ENCODE results near the gene SEL1L. TPM values are rescaled to one million over a fixed set of nuclear protein-coding genes. Genes with fewer than 3 reads are reported as not detected.
A peak's percentile ranks its signal among the peaks of the same experiment; 100 is the strongest.

The SEL1L gene
- total and polyA plus RNA-seq, 2 of the 13 experiments (the other 11 are each of a cell fraction or from before 2014, with no cell fraction given), result 15.3 to 61.0 TPM

GRCh38 chr14:81464253-81465002 lies 69.2 kb downstream of the SEL1L start:
- POLR2A ChIA-PET, result interaction anchor here (1.0 kb wide), 1 partner anchor 246 kb away, joined by 4 read pairs; no protein-coding TSS in a partner anchor
- ATAC-seq (0 out of 3 replicates have a peak, but pooled peaks have one; percentile 18), FAIRE-seq (peak; percentile 91), DNase-seq (ENCODE audit: low spot score) (peak; percentile 53)
- H3K36me3 ChIP-seq (replicated peaks in 1 of 2; ENCODE audit: control insufficient read depth in 1 of 2, insufficient read depth in 2 of 2, low read length in 2 of 2), result no peaks in the 10 kb centered on the region
- peak overlapping the region; percentile 66 for H3K9ac ChIP-seq (ENCODE audit: insufficient read depth, low read depth, low read length)
- no peaks in the 10 kb centered on the region for H3K27me3 ChIP-seq (ENCODE audit: control insufficient read depth in 1 of 2, insufficient read depth in 2 of 2, low read length in 2 of 2)
- H3K9me3 ChIP-seq (ENCODE audit: low read length), result no peaks in the 10 kb centered on the region
- peak overlapping the region; percentile 94 for H2AFZ ChIP-seq (ENCODE audit: low read length)
- in situ Hi-C loops (cut with HindIII; ENCODE audit: extremely low pct_ligation_motif_present, low pct_unique_long_range_greater_than_20kb) (loop anchor here (10.0 kb wide), 1 partner anchor 470 kb away; no protein-coding TSS in a partner anchor), intact Hi-C loops (cut with micrococcal nuclease; ENCODE audit: unreplicated experiment) (loop anchor here (1.0 to 2.0 kb wide), 3 partner anchors 195 to 468 kb away; no protein-coding TSS in a partner anchor)
- no peaks in the 10 kb centered on the region for H4K20me1 ChIP-seq (ENCODE audit: insufficient read depth, low read length)
- H3K4me3 ChIP-seq (replicated peaks in 1 of 3; ENCODE audit: insufficient read depth in 1 of 3, low read depth in 2 of 3, low read length in 3 of 3), result peak overlapping the region; percentile 63 to 71 (median 65); a peak in 5 of 6 replicates
- H3K27ac ChIP-seq (ENCODE audit: extremely low read length, insufficient read depth, low read length), result no peak overlapping the region
- H3K79me2 ChIP-seq (ENCODE audit: insufficient read depth, low read length), result no peaks in the 10 kb centered on the region
- WGBS (ENCODE audit: low lambda C conversion rate), result 14% methylated on average over 15 of the region's 15 CpGs
- peak overlapping the region; percentile 78 for H3K4me2 ChIP-seq (ENCODE audit: low read depth, low read length)
- peaks cover 29% of the 10 kb centered on the region for H3K4me1 ChIP-seq (ENCODE audit: insufficient read depth, low read length)
- BruUV-seq (replicated peaks), result no TSS peak
- CTCF ChIA-PET (ENCODE audit: low intra/inter-chr PET ratio, low total read pairs), result interaction anchor here (1.0 to 3.1 kb wide), 3 partner anchors 195 to 468 kb away, joined by 4 to 38 read pairs (median 11); no protein-coding TSS in a partner anchor
- TF ChIP-seq KDM1A (CRISPR knock-in tag; IDR thresholded peaks at IDR 0.05) (no peak), PHF8 (CRISPR knock-in tag; IDR thresholded peaks at IDR 0.05) (0 out of 2 replicates have a peak, but pooled peaks have one; percentile 23), ZNF33A (CRISPR knock-in tag; IDR thresholded peaks at IDR 0.05; ENCODE audit: borderline replicate concordance) (no peak), MBNL3 (CRISPR knock-in tag; conservative IDR thresholded peaks at IDR 0.05) (no peak), ZBTB38 (CRISPR knock-in tag; IDR thresholded peaks at IDR 0.05) (no peak), NFKBIZ (CRISPR knock-in tag; IDR thresholded peaks at IDR 0.05) (no peak), IRX3 (CRISPR knock-in tag; IDR thresholded peaks at IDR 0.05; ENCODE audit: borderline replicate concordance, low read depth) (no peak), ZNF564 (CRISPR knock-in tag; IDR thresholded peaks at IDR 0.05) (no peak), ZBTB40 (IDR thresholded peaks at IDR 0.05) (no peak), ZBTB40 (CRISPR knock-in tag; IDR thresholded peaks at IDR 0.05) (no peak), KDM5B (CRISPR knock-in tag; IDR thresholded peaks at IDR 0.05; ENCODE audit: borderline replicate concordance) (no peak), SAFB2 (CRISPR knock-in tag; IDR thresholded peaks at IDR 0.05; ENCODE audit: borderline replicate concordance, low read depth) (no peak), CEBPG (CRISPR knock-in tag; IDR thresholded peaks at IDR 0.05) (no peak), KLF13 (CRISPR knock-in tag; IDR thresholded peaks at IDR 0.05) (no peak), SNRNP70 (IDR thresholded peaks at IDR 0.05; ENCODE audit: low read depth, low read length) (no peak), BHLHE40 (IDR thresholded peaks at IDR 0.05; ENCODE audit: low read length) (no peak), CAMTA2 (CRISPR knock-in tag; IDR thresholded peaks at IDR 0.05; ENCODE audit: borderline replicate concordance) (no peak)
